HG02870 (cell line): ENCODE results near the gene ZP2.
"Not testable (repeated sequence)": the region's sequence is repeated elsewhere in the genome, so short reads cannot be mapped to it uniquely, and the experiment has no call there.

ENCODE experiments used
- ATAC-seq: cut with Tn5 transposase; IDR thresholded peaks from one replicate; pipeline ENCODE4 v1.9.1; 2021; ENCODE audit warnings: mild to moderate bottlenecking, moderate library complexity; ENCODE audit not compliant: unreplicated experiment

The ZP2 gene

GRCh38 chr16:21218153-21218552, 6.8 kb upstream of the ZP2 start:
- ATAC-seq: no peak

DNA sequence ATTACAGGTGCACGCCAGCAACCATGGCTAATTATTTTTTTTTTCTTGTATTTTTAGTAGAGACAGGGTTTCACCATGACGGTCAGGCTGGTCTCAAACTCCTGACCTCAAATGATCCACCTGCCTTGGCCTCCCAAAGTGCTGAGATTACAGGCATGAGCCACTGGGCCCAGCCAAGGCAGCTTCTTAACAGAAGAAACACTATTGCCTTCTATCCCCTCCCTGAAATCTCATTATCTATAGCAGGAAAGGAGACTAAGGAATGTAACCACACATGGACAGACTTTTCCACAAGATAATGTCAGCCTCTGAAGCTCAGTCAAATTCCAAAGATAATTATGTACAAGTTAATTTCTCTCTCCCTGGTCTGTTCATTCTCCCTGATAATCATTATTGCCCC, 5.7 kb upstream of the ZP2 start:
- no peak for ATAC-seq

- ATAC-seq: no peak
Measured at GRCh38 chr16:21214086-21214485, 2.7 kb upstream of the ZP2 start.

DNA sequence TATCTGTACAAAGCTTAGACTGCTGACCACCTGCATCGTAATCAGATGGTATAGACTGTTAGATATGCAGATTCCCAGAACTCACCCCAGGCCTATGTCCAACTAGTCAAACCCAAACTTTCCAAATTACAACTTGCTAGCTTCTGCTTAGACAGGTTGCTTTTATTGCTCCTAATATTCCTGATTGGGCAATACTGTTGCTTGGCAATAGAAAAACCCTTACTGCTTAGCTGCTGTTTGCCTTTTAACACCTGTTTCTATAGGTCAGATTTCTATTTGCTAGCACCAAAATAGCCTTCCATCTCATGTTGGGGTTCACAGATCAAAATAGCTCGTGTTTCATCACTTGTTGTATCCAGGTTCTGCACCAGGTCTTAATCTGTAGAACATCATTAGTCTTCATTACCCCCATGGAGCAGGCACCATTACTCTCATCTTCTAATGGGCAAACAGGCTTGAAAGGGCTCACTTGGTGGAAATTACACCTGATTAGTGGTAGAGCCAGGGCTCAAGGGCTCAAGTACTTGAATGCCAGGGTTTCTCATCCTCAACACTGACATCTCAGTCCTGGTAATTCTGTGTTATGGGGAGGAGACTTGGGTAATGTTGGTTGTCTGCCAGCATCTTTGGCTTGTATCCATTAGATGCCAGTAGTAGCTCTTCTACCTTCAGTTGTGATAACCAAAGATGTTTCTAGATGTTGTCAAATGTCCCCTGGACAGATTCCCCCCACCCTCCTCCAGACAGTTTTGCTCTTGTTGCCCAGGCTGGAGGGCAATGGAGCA, 2.7 kb downstream of the ZP2 start:
- ATAC-seq: no peak

DNA sequence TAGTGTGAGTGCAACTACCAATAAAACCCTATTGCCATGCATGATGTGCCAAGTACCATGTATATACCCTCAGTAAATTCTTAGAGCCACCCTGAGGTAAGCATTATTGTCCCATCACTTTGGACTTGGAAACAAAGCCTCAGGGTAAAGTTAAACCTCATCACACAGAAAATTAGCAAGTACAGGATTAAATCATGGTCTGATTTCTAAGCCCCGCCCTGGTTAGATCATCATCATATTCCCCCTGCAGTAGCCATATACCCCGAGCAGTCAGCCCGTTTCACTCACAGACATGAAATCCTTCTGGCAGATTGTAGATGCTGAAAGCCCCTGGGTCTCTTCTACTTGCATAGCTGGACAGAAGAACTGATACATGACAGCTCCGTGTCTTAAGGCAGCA, 4.8 kb downstream of the ZP2 start:
- ATAC-seq: no peak

- no peak for ATAC-seq
Measured at GRCh38 chr16:21205303-21205702, 6.1 kb downstream of the ZP2 start.

- ATAC-seq: no peak
Measured at GRCh38 chr16:21203155-21203797, 8.1 kb downstream of the ZP2 start.

GRCh38 chr16:21199607-21200218, 11.7 kb downstream of the ZP2 start:
- no peak for ATAC-seq

GRCh38 chr16:21197621-21198020, 13.8 kb downstream of the ZP2 start:
- no peak for ATAC-seq

- ATAC-seq: no peak
Measured at GRCh38 chr16:21197112-21197511, 14.3 kb downstream of the ZP2 start.

DNA sequence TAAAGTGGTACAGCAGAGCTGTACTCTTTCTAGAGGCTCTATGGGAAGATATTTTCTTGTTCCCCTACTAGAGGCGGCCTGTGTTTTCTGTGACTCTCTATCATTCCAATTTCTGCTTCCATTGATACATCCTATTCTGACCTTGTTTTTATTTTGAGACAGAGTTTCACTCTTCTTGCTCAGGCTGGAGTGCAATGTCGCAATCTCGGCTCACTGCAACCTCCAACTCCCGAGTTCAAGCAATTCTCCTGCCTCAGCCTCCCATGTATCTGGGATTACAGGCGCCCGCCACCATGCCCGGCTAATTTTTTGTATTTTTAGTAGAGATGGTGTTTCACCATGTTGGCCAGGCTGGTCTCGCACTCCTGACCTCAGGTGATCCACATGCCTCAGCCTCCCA, 16.0 kb downstream of the ZP2 start:
- not testable (repeated sequence) for ATAC-seq

DNA sequence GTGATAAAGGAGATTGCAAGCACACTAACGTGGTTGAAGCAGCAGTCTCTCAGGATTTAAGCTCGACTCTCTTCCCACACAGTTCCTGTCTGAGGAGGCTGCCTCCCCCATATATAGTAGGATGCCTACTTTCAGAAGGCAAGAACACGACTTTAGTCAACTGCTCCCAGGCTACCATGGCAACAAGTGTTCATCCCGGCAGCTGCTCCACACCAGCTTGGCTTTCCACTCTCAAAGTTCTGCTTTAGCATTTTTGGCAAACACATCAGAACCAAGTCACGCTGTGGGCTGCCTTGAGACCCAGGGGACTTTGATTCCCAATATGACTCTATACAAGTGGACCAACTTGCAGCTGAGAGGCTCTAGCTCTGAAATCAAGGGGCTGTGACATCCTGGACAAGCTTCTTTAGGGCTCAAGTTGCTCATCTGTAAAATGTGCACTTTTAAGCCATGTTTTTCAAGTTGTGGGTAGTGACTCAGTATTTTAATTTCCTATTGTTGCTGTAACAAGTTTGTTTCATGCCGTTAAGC, 16.5 kb downstream of the ZP2 start:
- no peak for ATAC-seq

DNA sequence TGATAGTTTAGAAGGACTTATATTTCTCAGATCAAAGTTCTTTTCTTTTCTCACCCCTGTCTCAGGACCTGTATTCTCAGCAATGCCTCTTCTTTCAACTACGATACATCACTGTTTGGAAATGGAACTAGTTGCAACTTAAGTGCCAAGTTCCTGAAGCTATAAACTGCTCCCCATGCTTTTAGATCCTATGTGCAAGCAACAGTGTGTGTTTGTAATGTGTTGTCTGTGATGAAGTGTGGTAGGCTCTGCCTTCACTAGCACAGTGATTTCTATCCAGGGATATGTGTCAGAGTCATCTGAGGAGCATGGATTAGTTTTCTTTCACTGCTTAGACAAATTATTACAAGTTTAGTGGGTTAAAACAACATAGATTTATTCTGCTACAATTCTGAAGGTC, 18.4 kb downstream of the ZP2 start:
- ATAC-seq: no peak

DNA sequence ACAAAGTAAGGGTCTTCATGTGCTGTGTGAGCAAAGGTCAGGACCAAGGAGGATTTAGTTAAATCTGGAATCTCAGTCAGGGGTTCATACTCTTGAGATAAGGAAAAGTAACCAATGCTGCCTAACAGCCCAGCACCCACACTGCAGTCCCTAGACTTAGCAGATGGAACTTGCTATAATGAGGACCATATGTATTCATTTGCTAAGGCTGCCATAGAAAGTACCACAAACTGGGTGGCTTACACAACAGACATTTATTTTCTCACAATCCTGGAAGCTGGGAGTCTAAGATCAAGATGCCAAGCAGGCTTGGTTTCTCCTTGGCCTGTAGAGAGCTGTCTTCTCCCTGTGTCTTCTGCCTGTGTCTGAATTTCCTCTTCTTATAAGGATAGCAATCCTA, 20.8 kb downstream of the ZP2 start:
- ATAC-seq: no peak

DNA sequence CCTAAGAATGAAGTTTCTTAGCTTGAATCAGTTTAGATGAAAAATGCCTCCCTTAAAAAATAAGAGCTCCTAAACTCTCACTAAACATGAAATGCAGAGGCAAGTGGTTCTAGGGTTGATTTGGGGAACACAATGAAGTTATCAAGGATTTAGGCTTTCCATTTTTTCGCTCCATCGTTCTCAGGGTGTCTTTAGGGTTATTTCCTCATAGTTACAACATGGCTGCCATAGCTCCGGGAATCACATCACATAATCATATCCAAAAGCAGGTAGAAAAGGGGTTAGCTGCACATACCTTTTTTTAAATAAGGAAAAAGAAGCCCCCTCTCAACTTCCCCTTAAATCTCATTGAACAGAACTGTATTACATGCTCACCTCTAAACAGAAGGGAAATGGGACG, 21.4 kb downstream of the ZP2 start:
- ATAC-seq: no peak

DNA sequence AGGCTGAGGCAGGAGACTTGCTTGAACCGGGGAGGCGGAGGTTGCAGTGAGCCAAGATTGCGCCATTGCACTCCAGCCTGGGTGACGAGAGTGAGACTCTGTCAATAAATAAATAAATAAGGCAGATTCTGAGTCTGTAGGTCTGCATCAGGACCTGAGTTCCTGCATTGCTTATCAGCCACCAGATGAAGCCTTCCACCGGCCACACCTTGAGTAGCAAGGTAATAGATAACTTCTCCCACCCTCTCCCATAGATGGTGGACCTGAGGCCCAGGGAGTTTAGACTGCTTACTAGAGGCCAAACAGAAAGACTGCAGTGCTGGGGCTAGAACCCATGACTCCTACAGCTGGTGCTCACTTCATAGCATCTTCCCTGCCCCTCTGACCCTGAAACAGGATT, 22.1 kb downstream of the ZP2 start:
- no peak for ATAC-seq

DNA sequence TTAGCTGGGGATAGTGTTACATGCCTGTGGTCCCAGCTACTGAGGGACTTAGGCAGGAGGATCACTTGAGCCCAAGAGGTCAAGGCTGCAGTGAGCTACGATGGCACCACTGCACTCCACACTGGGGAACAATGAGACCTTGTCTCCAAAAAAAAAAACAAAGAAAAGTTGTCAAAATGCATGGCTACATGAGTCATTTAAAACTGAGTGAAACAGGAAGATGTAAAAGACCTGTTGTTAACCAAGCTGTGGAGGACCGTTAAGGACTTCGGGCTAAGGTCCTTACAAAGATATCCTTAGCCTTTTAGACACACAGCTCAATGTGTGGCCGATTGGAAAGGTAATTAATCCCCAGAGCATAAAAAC, 25.1 kb downstream of the ZP2 start:
- ATAC-seq: no peak

- no peak for ATAC-seq
Measured at GRCh38 chr16:21185659-21186325, 25.6 kb downstream of the ZP2 start.

- no peak for ATAC-seq
Measured at GRCh38 chr16:21184834-21185233, 26.5 kb downstream of the ZP2 start.

GRCh38 chr16:21183995-21184394, 27.4 kb downstream of the ZP2 start:
- no peak for ATAC-seq

DNA sequence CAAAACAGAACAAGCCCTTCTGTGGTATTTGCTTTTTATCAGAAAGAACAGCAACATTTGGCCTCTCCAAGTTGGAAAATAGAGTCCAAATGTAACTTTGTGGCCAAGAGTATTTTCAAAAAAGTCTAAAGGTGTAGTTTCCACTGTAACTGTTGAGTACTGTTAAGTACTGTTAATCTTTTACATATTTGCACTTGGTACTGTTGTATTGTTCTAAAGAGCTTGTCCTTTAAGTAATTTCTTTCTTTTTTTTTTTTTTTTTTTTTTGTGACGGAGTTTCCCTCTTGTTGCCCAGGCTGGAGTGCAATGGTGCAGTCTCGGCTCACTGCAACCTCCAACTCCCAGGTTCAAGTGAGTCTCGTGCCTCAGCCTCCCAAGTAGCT, 31.4 kb downstream of the ZP2 start:
- no peak for ATAC-seq
